ENCODE results near the gene SCO1. TPM values are rescaled to one million over a fixed set of nuclear protein-coding genes. Genes with fewer than 3 reads are reported as not detected.

The SCO1 gene
- 22.4 and 30.7 TPM in 2 replicates for total RNA-seq

DNA sequence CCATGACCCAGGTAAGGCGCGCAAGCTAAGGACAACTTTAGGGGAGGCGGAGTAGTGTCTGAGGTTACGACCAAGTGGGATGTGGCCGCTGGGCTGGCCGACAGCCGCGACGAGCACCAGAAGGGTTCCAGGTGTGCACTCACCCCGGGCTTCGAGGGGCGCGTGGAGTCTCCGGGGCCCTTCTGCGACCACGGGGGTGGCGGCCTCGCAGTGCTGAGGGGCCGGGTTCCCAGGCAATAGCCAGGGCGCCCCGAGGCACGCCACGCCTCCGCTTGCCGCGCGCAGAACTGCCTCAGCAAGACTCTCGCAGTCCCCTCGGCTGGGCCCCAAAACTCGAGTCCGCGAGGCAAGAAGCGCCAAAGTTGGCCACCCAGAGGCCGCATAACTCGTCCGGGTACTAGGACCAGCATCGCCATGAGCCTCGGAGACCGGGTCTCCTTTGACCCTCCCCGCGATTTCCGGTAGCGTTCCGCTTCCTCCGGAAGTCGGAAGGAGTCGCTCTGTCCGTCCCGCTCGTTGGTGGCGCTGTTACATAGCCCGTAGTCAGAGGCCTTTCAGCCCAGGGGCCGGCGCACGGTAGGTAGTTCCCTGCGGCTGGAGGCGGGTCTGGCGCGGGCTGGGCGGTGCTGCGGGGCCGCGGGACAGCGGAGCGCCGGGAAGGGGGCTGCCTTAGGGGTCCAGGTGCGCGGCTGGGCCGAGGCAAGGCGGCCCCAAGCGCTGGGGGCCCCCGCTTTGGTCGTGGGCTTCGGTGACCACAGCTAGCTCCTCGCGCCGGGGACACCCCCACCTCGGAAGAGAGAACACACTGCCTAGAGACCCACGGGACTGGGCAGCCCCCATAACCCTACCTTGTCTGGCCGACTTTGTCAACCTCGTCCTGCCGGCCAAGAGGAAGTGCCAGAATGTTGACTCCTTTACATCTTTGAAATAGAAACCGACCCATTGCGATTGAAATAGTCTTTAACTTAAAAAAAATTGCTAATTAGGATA lies at the start of gene SCO1, which contains the start of gene ADPRM:
SCO1 (minus strand) TSS at position 442 of the 990 bp plus-strand sequence; CDS start at position 416, 26 bp downstream.
ADPRM (plus strand) TSS at position 503 of the 990 bp plus-strand sequence. CDS start 7,333 bp downstream, outside the sequence.

DNA sequence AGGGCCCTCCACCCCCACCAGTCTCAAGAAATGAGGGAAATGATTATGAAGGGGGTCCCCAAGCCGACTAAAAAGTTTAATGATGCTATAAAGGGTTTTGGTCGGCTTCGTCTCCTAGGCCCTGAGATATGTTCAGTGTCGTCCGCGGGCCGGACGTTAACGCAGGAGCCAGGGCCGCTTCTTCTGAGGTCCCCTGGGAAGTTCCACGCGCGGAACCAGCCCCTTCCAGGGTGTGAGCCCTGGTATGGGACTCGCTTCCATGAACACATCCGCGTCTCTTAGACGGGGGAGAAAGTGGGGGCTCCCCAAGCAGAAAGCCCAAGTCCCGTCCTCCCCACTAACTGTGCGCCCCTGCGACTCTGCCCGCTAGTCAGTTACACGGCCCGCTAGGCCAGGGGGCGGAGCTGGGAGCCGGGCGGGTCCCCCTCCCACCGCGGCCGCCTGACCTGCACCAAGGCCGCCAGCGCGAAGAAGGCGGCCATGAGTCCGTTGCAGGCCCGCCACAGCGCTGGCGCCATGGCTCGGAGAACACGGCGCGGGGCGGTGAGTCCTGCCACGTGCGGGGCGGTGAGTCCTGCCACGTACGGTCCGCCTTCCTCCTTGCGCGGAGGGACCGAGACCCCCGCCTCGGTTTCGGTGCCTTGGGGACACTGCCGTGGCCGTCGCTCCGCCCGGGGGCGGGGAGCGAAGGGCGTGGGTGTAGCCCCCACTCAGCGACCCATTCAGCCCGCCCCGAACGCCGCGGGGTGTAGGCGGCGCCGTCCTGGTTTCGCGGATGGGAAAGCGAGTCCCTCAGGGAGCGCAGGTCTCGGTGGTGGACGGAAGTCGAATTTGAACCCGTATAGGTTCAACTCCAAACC lies 32.2 kb upstream of the SCO1 start, which contains the start of gene TMEM220:
TMEM220 (minus strand) TSS at position 690 of the 860 bp plus-strand sequence; CDS start at position 518, 172 bp downstream.

DNA sequence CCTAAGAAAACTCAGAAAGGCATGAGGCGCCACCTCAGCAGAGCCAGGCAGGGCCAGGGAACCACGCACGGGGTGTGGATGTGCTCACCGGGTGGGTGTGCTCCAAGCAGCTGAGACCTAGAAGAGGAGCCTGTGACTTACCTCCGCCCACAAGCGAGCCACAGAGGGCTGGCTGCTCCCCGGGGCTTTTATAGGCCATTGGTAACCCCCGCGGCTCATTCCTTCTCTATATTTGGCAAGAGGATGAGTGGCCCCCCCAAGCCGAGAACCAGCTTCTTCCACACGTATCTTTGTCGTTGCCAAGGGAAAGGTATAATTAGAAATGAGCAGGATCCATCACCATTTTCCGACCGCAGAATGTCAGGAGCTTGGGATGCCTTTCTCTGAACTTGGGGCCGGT lies 40.2 kb downstream of the SCO1 start, which contains the start of gene MYH3:
MYH3 (minus strand) TSS at position 162 of the 400 bp plus-strand sequence. CDS start 2,245 bp downstream, outside the sequence.

Other genes with a start within 250 kb of the SCO1 start
- gene MYH4, start 228.0 kb downstream of the SCO1 start, total RNA-seq: not detected in 2 replicates
- not detected in 2 replicates for gene MYH1, start 179.0 kb downstream of the SCO1 start, total RNA-seq
- not detected in 2 replicates for gene MYH2, start 147.9 kb downstream of the SCO1 start, total RNA-seq
- gene MYH3, start 40.2 kb downstream of the SCO1 start, total RNA-seq: under 0.01 and 0.76 TPM in 2 replicates
- 12.2 and 15.3 TPM in 2 replicates for gene ADPRM, start 61 bp upstream of the SCO1 start, total RNA-seq
- 0.46 and 2.6 TPM in 2 replicates for gene TMEM220, start 32.5 kb upstream of the SCO1 start, total RNA-seq
- not detected in 2 replicates for gene TMEM238L, start 106.6 kb upstream of the SCO1 start, total RNA-seq
- not detected in 2 replicates for gene PIRT, start 140.6 kb upstream of the SCO1 start, total RNA-seq